ENCODE data around the gene PRMT5. TPM values are rescaled to one million over a fixed set of nuclear protein-coding genes. Genes with fewer than 3 reads are reported as not detected.
A peak's percentile ranks its signal among the peaks of the same experiment; 100 is the strongest.

Gene PRMT5
- polyA plus RNA-seq (2012; ENCODE audit: insufficient read depth, insufficient read length, low read depth) = 449 TPM

DNA sequence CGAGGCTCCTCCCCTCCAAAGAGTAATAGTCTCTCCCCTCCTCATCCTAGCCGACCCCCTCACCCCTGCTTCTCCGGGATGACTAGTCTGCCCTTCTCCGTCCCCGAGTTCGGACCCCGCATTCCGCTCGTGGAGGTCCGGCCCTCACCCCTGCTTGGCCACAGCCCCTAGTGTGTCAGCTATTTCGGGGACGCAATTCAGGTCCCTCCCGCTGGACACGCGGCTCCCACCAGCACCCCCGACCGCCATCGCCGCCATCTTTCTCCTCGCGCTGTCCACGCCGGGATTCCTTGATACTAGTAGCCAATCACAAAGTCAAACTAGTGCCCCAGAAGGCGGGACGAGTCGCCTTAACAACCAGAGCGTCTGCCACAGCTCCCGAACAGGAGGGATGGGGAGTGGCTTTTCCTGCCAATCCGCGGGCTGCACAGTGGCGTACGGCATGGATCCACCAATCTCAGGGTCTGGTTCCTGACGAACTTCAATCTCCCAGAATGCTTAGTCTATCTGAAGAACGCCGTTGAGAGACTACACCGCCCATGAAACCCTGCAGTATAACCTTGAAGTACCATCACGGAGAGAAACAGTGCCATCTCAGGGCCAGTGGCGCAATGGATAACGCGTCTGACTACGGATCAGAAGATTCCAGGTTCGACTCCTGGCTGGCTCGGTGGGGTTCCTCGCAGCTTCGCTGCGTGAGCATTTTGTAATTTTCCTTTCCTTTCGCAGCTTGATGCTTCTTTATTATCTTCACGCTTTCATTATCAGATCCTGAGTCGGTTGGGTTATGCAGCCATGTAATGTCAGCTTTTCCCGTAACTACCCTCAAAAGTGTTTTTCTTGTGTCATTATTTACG, at the start of gene PRMT5:
Gene PRMT5, minus strand, starts transcription at position 273 of the 857 bp plus-strand sequence. Its CDS starts 15 bp downstream, at position 258.
- no peaks in the 10 kb centered on the region for H3K27me3 ChIP-seq
- peak; percentile 99 for DNase-seq
- H3K36me3 ChIP-seq = peaks cover 21% of the 10 kb centered on the region
- no peaks in the 10 kb centered on the region for H3K9me3 ChIP-seq
- H3K4me3 ChIP-seq (ENCODE audit: low read depth, low read length) = peak within 1 kb of the TSS; percentile 99
- TF ChIP-seq CTCF (IDR thresholded peaks at IDR 0.05; ENCODE audit: low read depth, low read length) = no peak
- H3K4me1 ChIP-seq = no peaks in the 10 kb centered on the region; the same call in 1 of the 2 replicates

- TF ChIP-seq CTCF (IDR thresholded peaks at IDR 0.05; ENCODE audit: low read depth, low read length) = no peak
- Histone ChIP-seq H3K9me3 (no peaks in the 10 kb centered on the region), H3K4me3 (ENCODE audit: low read depth, low read length) (no peak overlapping the region), H3K36me3 (no peaks in the 10 kb centered on the region), H3K27me3 (peaks cover 16% of the 10 kb centered on the region), H3K4me1 (peaks cover 19% of the 10 kb centered on the region)
- DNase-seq = no peak
These were observed 49.3 kb upstream of the PRMT5 start for GRCh38 chr14:22978487-22978837.

GRCh38 chr14:22977684-22978486, 48.7 kb upstream of the PRMT5 start:
- Histone ChIP-seq H3K27me3 (peaks cover 16% of the 10 kb centered on the region), H3K36me3 (no peaks in the 10 kb centered on the region), H3K4me3 (ENCODE audit: low read depth, low read length) (no peak overlapping the region), H3K9me3 (no peaks in the 10 kb centered on the region), H3K4me1 (peaks cover 16% of the 10 kb centered on the region)
- no peak for DNase-seq
- no peak for TF ChIP-seq CTCF (IDR thresholded peaks at IDR 0.05; ENCODE audit: low read depth, low read length)

DNA sequence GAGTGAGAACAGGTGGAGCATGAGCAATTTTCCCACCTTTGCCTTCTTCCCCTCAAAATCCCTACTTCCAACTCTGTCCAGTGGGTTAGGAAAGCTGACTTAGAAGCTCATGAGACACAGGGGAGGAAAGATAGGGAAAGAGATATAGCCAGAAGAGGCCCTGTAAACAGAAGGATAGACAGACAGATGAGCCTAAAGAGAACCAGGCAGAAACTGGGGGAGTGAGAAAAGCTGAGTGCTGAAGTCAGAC, 48.2 kb upstream of the PRMT5 start:
- DNase-seq = no peak
- Histone ChIP-seq H3K4me3 (ENCODE audit: low read depth, low read length) (no peak overlapping the region), H3K9me3 (no peaks in the 10 kb centered on the region), H3K36me3 (no peaks in the 10 kb centered on the region), H3K4me1 (peaks cover 16% of the 10 kb centered on the region), H3K27me3 (peaks cover 16% of the 10 kb centered on the region)
- no peak for TF ChIP-seq CTCF (IDR thresholded peaks at IDR 0.05; ENCODE audit: low read depth, low read length)

- no peak for TF ChIP-seq CTCF (IDR thresholded peaks at IDR 0.05; ENCODE audit: low read depth, low read length)
- Histone ChIP-seq H3K36me3 (no peaks in the 10 kb centered on the region), H3K27me3 (peaks cover 11% of the 10 kb centered on the region), H3K4me1 (peaks cover 16% of the 10 kb centered on the region), H3K4me3 (ENCODE audit: low read depth, low read length) (no peak overlapping the region), H3K9me3 (no peaks in the 10 kb centered on the region)
- DNase-seq = no peak
These were observed 47.7 kb upstream of the PRMT5 start for GRCh38 chr14:22976620-22977433.

Measured in BE2C (cell line).